GM18520 (cell line): ENCODE results near the gene OSTF1.

Source experiments
- ATAC-seq: cut with Tn5 transposase; IDR thresholded peaks from one replicate; pipeline ENCODE4 v1.9.1; 2021; ENCODE audit not compliant: unreplicated experiment

Gene OSTF1

GRCh38 chr9:75087824-75088645 lies at the start of gene OSTF1, which contains the start of gene NMRK1:
Gene OSTF1, plus strand, starts transcription at chr9:75088514. Its CDS starts 179 bp downstream, at chr9:75088693.
Gene NMRK1, minus strand, starts transcription at chr9:75088155. Its CDS starts 5,040 bp downstream, at chr9:75083115.
- peak; percentile 90 for ATAC-seq

GRCh38 chr9:75039009-75039408 lies 49.3 kb upstream of the OSTF1 start:
- ATAC-seq = no peak

DNA sequence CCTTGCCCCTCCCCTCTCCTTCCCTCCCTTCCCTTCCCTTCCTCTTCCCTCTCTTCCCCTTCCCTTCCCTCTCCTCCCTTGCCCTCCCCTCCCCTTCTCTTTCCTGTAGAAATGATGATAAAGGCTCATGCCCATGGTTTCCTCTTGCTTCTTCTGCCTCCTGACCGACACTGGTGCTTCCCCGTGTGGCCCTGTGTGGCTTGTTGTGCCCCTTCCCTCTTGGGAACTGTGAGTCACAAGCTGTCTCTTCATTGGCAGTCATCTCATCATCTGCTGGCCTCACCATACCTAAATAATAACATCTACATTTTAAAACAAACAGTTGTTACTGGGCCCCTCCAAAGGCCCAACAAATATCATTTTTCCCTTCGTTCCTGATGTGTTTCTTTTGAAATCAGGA lies 48.5 kb upstream of the OSTF1 start:
- ATAC-seq = peak; percentile 85

DNA sequence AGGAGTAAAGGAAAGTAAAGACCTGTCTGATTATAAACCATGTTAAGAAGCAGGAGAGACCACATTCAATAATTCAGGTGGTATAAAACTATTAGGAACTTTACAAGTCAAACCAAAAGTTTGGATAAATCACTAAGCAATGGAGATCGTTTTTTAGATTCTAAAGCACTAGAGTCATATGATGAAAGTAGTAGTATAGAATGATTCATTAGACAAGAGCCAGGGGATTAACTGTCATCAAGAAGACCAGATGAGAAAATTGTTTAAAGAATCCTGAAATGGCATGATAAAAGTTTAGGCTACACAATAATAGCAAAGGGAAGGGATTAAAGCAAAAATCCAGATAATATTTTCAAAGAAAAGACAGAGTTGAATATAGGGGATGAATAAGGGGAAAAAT lies 47.3 kb upstream of the OSTF1 start:
- ATAC-seq = no peak

- no peak for ATAC-seq
Observed at GRCh38 chr9:75046725-75047345, 41.5 kb upstream of the OSTF1 start.

GRCh38 chr9:75047506-75047905 lies 40.8 kb upstream of the OSTF1 start:
- no peak for ATAC-seq

DNA sequence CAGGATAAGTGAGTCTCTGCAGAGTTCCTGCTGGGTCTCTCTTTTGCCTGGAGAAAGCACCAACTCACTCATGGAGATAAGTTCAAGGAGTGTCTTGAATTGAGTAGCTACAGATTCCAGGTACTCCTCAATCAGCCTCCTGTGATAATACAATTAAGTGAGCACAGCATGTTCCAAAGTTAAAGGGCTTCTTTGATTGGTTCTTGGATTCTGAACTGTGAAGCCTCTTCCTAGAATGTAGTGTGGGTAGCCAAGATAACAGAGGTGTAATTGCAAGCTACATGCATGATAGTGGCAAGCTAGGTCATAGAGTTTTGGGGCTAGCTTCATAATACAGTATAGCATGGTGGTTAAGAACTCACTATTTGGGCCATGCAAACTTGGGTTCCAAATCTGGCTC lies 37.0 kb upstream of the OSTF1 start:
- no peak for ATAC-seq

DNA sequence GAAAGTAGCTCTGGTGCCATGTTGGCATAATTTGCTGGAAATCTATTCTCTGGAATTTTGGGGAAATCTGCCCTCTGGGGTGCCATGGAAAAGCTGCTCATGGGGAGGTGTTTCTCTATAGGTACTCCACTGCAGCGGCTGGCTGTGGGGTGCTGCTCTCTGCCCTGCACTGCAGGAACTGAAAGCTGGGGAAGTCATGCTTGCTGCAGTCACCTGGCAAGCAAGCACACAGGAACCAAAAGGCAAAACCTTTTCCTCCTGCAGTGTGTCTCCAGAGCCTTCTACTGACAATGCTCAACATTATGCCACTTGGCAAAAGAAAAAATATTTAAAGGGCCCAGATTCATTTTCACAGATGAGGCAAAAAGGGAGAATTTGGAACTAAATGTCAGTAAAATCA lies 34.4 kb upstream of the OSTF1 start:
- ATAC-seq = peak; percentile 92

DNA sequence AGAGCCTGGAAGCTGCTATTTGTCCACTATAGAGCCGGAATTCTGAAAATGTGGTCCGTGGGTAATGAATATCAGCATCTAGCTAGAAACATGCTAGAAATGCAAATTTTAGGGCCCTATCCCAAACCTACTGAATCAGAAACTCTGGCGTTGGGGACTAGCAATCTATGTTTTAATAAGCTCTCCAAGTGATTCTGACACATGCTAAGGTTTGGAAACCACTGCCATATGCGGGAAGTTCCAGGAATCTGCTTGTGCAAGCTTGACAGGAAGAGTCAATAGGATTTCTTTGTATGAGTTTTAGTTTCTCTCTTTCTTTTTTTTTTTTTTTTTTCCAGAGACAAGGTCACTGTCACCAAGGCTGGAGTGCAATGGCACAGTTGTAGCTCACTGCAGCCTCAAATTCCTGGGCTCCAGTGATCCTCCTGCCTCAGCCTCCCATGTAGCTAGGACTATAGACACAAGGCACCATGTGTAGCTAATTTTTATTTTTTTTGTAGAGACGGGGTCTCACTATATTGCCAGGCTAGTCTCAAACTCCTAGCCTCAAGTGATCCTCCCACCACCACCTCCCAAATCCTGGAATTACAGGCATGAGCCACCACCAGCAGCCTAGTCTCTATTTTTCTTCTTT lies 33.8 kb upstream of the OSTF1 start:
- ATAC-seq = no peak

DNA sequence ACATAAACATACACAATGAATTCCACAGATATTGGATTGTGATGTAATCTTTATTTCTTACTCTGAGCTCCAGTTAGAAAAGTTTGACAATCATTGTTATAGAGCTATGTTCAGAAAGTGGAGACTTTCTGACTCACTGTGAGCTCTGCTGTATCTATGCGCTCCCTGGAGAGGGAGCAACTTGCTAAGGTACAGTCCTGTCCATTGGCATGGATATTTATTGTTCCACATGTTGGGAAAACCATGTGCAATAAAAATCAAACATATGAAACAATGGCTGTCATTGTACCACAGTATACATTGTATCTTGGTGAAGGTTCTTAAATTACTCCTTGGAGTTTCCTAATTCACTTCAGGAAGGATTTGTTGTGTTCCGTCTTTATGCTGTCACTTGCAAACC lies 27.1 kb upstream of the OSTF1 start:
- ATAC-seq = no peak

- ATAC-seq = no peak
Observed at GRCh38 chr9:75063556-75064305, 24.6 kb upstream of the OSTF1 start.

- no peak for ATAC-seq
Observed at GRCh38 chr9:75064307-75065025, 23.8 kb upstream of the OSTF1 start.

GRCh38 chr9:75065510-75065909 lies 22.8 kb upstream of the OSTF1 start:
- no peak for ATAC-seq

- no peak for ATAC-seq
Observed at GRCh38 chr9:75067894-75068293, 20.4 kb upstream of the OSTF1 start.

DNA sequence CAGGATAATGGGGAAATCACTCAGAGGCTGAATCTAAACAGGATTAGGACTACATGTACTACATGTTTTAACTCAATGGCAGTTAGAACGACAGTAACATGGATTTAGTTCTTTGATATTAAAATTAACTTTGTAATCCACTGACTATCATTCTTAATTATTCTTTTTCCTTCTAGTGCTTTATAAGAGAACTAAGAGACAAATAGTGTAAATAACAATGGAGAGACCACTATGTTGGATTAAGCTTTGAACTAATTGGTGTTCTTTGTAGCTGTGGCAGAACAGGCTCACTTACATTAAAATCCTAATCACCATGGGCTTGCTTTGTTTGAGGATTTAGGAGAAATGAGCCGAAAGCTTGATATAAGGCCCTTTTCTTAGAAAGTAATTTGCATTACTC lies 19.1 kb upstream of the OSTF1 start:
- ATAC-seq = no peak

DNA sequence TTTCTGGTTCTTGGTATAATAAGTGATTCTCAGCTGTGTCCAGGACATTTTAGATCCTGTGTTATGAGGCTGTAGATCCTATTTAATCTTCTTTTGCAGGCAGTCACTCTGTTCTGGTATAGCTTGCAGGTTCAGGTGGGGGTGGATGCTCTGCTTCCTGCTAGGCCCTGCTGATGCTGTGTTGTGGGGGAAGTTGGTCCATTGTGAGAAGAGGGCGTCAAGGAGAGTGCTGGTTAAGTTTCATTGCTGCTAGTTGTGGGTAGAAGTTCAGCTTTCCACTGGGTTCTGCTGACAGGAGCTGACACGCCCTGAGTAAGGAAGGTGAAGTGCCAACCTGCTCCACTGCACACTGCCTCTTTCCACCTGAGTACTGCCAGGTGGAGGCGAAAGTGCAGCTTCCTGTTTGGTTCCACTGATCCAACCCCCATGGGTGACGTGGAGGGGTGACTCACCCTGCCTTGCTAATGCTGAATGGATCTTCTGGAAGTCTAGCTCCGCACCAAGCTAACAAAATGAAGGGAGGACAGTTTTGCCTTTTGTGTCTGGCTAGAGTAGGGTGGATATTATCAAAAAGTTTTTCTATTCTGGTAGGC lies 16.7 kb upstream of the OSTF1 start:
- no peak for ATAC-seq

GRCh38 chr9:75072895-75073294 lies 15.4 kb upstream of the OSTF1 start:
- ATAC-seq = no peak

DNA sequence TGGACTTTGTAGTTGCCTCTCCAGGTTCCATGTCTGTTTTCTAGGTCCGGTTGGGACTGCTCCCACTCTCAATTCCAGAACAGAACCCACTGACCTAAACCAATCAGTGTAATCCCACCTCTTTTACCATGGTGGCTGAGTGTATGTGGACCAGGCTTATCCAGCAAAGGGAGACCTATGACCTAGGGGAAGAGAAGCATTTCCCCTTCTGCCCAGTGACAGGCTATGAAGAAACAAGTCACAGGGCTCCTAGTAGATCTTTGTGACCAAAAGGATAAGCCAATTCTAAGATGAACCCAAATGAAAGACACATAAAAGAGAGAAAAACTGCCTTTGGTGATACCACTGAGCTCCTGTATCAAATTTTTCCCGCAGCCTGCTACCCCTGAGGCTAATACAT lies 6.7 kb upstream of the OSTF1 start:
- ATAC-seq = no peak

- no peak for ATAC-seq
Observed at GRCh38 chr9:75083188-75083970, 4.9 kb upstream of the OSTF1 start.
